GM12875 (cell line): ENCODE measurements around the gene DDOST.
"Not testable (repeated sequence)": the region's sequence is repeated elsewhere in the genome, so short reads cannot be mapped to it uniquely, and the experiment has no call there.

Experiments
- H3K4me3 ChIP-seq: one replicate; pipeline ENCODE4 v1.5.1; 2011; ENCODE audit warnings: low read depth, low read length, control low read depth
- TF ChIP-seq, protein P1 (sequence below): IDR thresholded peaks from 2 replicates; pipeline ENCODE4 v1.5.1; 2011; ENCODE audit warnings: low read depth, mild to moderate bottlenecking, control low read depth, inconsistent platforms, low read length, moderate library complexity, borderline replicate concordance; ENCODE audit not compliant: insufficient read depth

The DDOST gene

DNA sequence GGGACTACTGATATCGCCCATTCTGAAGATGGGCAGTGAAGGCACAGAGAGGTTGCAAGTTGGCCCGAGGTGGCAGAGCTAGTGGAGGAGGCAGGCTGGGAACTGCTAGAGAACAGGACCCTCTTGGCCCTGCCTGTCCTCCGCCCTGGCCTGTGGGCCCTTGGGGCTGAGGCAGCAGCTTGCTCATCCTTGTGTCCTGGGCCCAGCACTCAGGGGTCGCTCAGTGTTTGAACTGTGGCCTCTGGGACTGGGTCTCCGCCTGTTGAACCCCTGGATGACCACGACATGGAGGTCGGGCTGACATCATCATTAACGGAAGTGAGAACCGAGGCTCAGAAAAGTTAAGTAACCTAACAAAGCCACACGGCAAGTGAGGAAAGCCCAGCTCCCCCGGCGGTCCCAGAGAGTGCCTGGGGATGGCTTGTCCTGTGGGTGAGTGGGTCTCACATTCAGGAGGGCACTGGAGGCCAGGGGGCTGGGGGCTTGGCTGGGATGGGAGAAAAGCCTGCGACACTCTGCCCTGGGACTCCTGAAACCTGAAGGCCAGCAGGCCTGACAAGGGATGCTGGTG lies 23.0 kb upstream of the DDOST start:
- TF ChIP-seq, protein P1, sequence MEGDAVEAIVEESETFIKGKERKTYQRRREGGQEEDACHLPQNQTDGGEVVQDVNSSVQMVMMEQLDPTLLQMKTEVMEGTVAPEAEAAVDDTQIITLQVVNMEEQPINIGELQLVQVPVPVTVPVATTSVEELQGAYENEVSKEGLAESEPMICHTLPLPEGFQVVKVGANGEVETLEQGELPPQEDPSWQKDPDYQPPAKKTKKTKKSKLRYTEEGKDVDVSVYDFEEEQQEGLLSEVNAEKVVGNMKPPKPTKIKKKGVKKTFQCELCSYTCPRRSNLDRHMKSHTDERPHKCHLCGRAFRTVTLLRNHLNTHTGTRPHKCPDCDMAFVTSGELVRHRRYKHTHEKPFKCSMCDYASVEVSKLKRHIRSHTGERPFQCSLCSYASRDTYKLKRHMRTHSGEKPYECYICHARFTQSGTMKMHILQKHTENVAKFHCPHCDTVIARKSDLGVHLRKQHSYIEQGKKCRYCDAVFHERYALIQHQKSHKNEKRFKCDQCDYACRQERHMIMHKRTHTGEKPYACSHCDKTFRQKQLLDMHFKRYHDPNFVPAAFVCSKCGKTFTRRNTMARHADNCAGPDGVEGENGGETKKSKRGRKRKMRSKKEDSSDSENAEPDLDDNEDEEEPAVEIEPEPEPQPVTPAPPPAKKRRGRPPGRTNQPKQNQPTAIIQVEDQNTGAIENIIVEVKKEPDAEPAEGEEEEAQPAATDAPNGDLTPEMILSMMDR: no peak
- H3K4me3 ChIP-seq: no peak overlapping the region

- TF ChIP-seq, protein P1: no peak
- no peak overlapping the region for H3K4me3 ChIP-seq
These were observed 22.4 kb upstream of the DDOST start for GRCh38 chr1:20683614-20684013.

DNA sequence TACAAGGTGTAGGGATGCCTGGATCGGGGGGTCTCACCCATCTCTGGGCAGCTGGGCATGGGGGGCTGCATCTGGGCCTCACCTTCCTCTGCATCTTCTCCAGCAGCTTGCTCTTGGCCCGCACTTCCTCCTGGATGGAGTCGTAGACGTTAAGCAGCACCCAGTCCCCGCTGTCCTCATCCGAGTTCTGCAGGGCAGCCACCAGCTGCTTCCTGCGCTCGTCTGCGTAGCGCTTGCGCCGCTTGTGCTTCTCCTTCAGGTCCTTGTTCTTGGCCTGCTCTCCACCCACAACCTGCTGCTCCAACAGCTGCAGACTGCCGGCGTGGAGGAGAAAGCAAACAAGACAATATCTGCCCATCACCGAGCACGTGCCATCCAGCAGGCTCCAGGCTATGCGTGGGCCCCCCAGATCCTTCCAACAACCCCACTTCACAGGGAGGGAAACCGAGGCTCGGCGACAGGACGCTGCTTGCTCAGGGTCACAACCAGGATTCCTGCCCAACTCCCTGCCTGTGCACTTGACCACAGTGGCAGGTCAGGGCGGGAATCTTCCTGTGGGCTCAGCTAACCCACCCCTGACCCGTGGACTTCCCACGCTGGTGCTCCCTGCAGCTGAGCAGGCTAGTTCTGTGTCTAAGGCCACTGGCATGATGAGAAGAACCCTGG lies 21.5 kb upstream of the DDOST start:
- TF ChIP-seq, protein P1: no peak
- no peak overlapping the region for H3K4me3 ChIP-seq

DNA sequence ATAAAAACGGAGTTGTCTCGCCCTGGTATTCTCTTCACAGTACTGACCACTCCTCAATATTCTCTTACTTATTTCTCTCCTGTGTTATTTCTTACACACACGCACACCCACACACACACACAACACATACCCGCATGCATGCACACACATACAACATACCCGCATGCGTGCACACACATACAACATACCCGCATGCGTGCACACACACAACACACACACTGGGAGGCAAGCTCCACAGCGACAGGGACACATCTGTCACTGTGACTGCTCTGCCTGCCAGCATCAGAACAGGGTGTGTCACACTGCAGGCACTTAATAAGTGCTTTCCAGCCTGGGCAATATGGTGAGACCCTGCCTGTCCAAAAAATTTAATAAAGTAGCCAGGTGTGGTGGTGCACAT lies 20.8 kb upstream of the DDOST start:
- no peak overlapping the region for H3K4me3 ChIP-seq
- TF ChIP-seq, protein P1: no peak

GRCh38 chr1:20680269-20680668 lies 19.1 kb upstream of the DDOST start:
- TF ChIP-seq, protein P1: no peak
- H3K4me3 ChIP-seq: no peak overlapping the region

DNA sequence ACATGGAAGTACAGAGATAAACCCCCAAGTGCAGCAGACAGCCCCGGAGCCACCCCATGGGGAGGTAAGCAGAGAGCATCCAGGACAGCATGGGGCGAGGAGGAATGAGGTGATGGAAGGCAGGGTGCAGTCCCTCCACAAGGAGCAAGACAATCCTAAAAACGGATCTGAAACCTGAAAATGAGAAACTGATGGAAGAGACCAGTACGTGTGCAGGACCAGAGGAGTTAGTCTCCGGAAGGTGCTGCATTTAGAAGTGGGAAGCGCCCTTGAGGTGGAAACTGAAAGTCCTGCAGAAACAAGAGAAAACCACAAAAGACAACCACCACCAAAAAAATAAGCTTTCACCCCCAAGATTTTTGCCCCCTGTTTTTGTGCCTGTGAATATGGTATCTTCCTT lies 17.4 kb upstream of the DDOST start:
- H3K4me3 ChIP-seq: no peak overlapping the region
- TF ChIP-seq, protein P1: no peak

DNA sequence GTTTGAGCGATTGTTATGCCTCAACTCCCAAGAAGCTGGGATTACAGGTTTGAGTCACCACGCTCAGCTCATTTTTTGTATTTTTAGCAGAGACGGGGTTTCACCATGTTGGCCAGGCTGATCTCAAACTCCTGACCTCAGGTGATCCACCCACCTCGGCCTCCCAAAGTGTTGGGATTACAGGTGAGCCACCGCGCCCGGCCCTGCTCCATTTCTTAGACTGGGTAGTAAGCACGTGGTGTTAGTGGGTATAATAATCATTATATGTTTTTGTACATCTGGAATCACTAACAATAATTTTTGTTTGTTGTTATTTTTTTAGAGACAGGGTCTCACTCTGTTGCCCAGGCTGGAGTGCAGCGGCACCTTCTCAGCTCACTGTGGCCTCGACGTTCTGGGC lies 12.5 kb upstream of the DDOST start:
- not testable (repeated sequence) for H3K4me3 ChIP-seq
